ENCODE measurements around the gene PTPN12. TPM values are rescaled to one million over a fixed set of nuclear protein-coding genes. Genes with fewer than 3 reads are reported as not detected.
A peak's percentile ranks its signal among the peaks of the same experiment; 100 is the strongest.

Gene PTPN12
- total and polyA plus RNA-seq, 2 of the 4 experiments (the other 2 are of a cell fraction), result 24.7 to 31.0 TPM

DNA sequence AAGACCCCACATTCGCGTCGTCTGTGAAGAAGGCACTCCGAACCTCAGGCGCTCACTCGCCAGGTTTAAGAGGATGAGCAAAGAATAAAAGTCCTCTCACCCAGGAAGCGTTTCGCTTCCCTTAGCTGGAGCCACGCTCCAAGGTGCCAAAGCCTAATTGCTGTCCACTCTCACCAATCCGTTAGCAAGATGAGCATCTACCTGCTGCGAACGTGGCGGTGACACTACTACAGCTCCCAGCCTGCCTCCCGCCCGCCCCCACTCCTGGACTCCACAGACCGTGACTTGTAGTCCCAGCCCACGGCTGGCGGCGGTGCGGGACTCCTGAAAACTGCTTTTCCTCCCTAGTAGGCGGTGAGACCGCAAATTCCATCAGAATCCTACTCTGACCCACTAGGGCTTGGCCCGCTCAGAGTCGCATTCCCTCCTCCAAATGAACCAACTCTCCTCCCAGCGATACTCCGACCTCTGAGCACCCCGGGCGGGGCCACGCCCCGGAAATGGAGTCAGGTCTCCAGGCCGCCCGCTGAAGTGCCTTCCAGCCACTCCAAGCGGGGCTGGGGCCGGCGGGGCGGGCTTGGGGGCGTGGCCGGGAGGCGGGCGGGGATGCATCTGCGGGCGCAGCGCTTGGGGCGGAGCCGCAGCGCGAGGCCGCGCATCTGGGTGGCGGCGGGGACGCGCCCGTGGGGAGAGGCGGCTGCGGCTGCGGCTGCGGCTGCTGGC, 521 bp upstream of the PTPN12 start:
- Histone ChIP-seq H3K56ac (ENCODE audit: extremely low read depth, insufficient read depth, low read length) (peak overlapping the region; percentile 15), H2BK20ac (ENCODE audit: low read depth, low read length) (no peak overlapping the region), H3K4me3 (ENCODE audit: insufficient read depth, low read depth, low read length) (peak overlapping the region; percentile 67), H3K36me3 (ENCODE audit: control insufficient read depth, insufficient read depth, low read length) (no peaks in the 10 kb centered on the region), H2AK9ac (replicated peaks; ENCODE audit: low read depth, low read length, poor library complexity) (peak overlapping the region; percentile 3), H3K9me3 (ENCODE audit: control insufficient read depth, insufficient read depth, low read length) (no peaks in the 10 kb centered on the region), H4K5ac (ENCODE audit: low read depth, low read length) (peak overlapping the region; percentile 82), H3K27me3 (ENCODE audit: control insufficient read depth, insufficient read depth, low read length) (no peaks in the 10 kb centered on the region), H3K9me1 (ENCODE audit: insufficient read depth, low read length) (peaks cover 8% of the 10 kb centered on the region; the same call in 1 of the 2 replicates), H3K18ac (ENCODE audit: low read depth, low read length) (peak overlapping the region; percentile 89), H3K4me2 (ENCODE audit: low read depth, low read length) (peak overlapping the region; percentile 100), H4K20me1 (ENCODE audit: insufficient read depth, low read length) (peaks cover 22% of the 10 kb centered on the region), H3K23ac (ENCODE audit: low read depth, low read length) (peak overlapping the region; percentile 91; the same call in 1 of the 2 replicates), H2AK5ac (ENCODE audit: low read depth, low read length) (peak overlapping the region; percentile 87), H3K4me1 (ENCODE audit: control insufficient read depth, insufficient read depth, low read length) (peaks cover 5% of the 10 kb centered on the region), H3K14ac (replicated peaks; ENCODE audit: low read depth, low read length) (peak overlapping the region; percentile 89), H3K4ac (ENCODE audit: low read depth, low read length) (peak overlapping the region; percentile 82), H2BK120ac (ENCODE audit: low read depth, low read length) (peak overlapping the region; percentile 50; the same call in 1 of the 2 replicates), H2BK15ac (ENCODE audit: low read depth, low read length) (peak overlapping the region; percentile 7; the same call in 1 of the 3 replicates), H3K9ac (ENCODE audit: low read depth, low read length) (peak overlapping the region; percentile 83), H3K79me1 (ENCODE audit: low read depth in 1 of 2, low read length in 2 of 2) (peaks cover 0 to 24% of the 10 kb centered on the region in 2 experiments; a peak in 2 of 4 replicates), H4K8ac (ENCODE audit: low read depth in 2 of 2, low read length in 2 of 2) (peak overlapping the region; percentile 40 to 89), H2AFZ (replicated peaks; ENCODE audit: low read length, poor library complexity) (peak overlapping the region; percentile 98), H4K91ac (ENCODE audit: insufficient read depth, low read depth, low read length) (peak overlapping the region; percentile 80; the same call in 1 of the 2 replicates), H2BK5ac (ENCODE audit: low read depth, low read length, poor library complexity, severe bottlenecking) (peak overlapping the region; percentile 85), H3K27ac (ENCODE audit: insufficient read depth, low read length) (peak overlapping the region; percentile 79)
- TF ChIP-seq MAZ (IDR thresholded peaks at IDR 0.05; ENCODE audit: borderline replicate concordance, low read depth, low read length) (peak; percentile 31; the same call in 1 of the 2 replicates), POLR2A (IDR thresholded peaks at IDR 0.05; ENCODE audit: low read depth, low read length) (peak; percentile 80), SMC3 (IDR thresholded peaks at IDR 0.05; ENCODE audit: low read depth, low read length) (no peak), BHLHE40 (IDR thresholded peaks at IDR 0.05; ENCODE audit: low read depth, low read length) (peak; percentile 44; the same call in 1 of the 2 replicates)
- in situ Hi-C loops (cut with MboI; ENCODE audit: low sequenced_read_pairs), result no loop called here
- dilution Hi-C loops (cut with HindIII; ENCODE audit: low sequenced_read_pairs, unreplicated experiment), result no loop called here
- POLR2A ChIA-PET (ENCODE audit: unreplicated experiment), result interaction anchor here (0.8 kb wide), 1 partner anchor 107 kb away, joined by 8 read pairs; no protein-coding TSS in a partner anchor
- DNase-seq, result peak; percentile 93
- CTCF ChIA-PET, result interaction anchor here (0.6 kb wide), 1 partner anchor 162 kb away, joined by 5 read pairs; no protein-coding TSS in a partner anchor
- intact Hi-C loops (cut with micrococcal nuclease), result loop anchor here (5.0 kb wide), 2 partner anchors 124 to 174 kb away; no protein-coding TSS in a partner anchor
- ATAC-seq (ENCODE audit: low read depth), result peak; percentile 90
- TSS peak; percentile 88 for BruUV-seq (replicated peaks)
- WGBS, 2 experiments (ENCODE audit: extremely low coverage in 2 of 2, insufficient read length in 1 of 2), result 0% methylated on average over 11 of the region's 58 CpGs; no CpG with 5 or more reads in 1 of the 2 experiments

All from IMR-90 (cell line).